ENCODE data around the gene RBM20. TPM values are rescaled to one million over a fixed set of nuclear protein-coding genes. Genes with fewer than 3 reads are reported as not detected.
A peak's percentile ranks its signal among the peaks of the same experiment; 100 is the strongest.

The RBM20 gene
- total and polyA plus RNA-seq, 2 of the 13 experiments (the other 11 are each of a cell fraction or from before 2014, with no cell fraction given), result 0.02 to 0.22 TPM

- CTCF ChIA-PET (ENCODE audit: low intra/inter-chr PET ratio, low total read pairs), result interaction anchor here (2.2 kb wide), 1 partner anchor 89 kb away, joined by 19 read pairs; no protein-coding TSS in a partner anchor
Observed at GRCh38 chr10:110804376-110804775, 160.2 kb downstream of the RBM20 start.

More at GRCh38 chr10:110804376-110804775, 160.2 kb downstream of the RBM20 start:
- H4K20me1 ChIP-seq (ENCODE audit: insufficient read depth, low read length), result no peaks in the 10 kb centered on the region
- WGBS (ENCODE audit: low lambda C conversion rate), result 73% methylated on average over 1 of the region's 1 CpG
- no peak overlapping the region for H3K9ac ChIP-seq (ENCODE audit: insufficient read depth, low read depth, low read length)
- no peak for TF ChIP-seq TRAFD1 (CRISPR knock-in tag; IDR thresholded peaks at IDR 0.05; ENCODE audit: borderline replicate concordance)
- no peak for TF ChIP-seq ZMAT5 (CRISPR knock-in tag; IDR thresholded peaks at IDR 0.05; ENCODE audit: borderline replicate concordance, low read depth)
- TF ChIP-seq MBD4 (IDR thresholded peaks at IDR 0.05; ENCODE audit: borderline replicate concordance, low read length), result no peak
- no peak for TF ChIP-seq ZNF383 (CRISPR knock-in tag; IDR thresholded peaks at IDR 0.05; ENCODE audit: borderline replicate concordance)
- TF ChIP-seq ZNF547 (CRISPR knock-in tag; IDR thresholded peaks at IDR 0.05), result no peak
- TF ChIP-seq TFDP2 (CRISPR knock-in tag; IDR thresholded peaks at IDR 0.05), result no peak
- TF ChIP-seq GMEB2 (CRISPR knock-in tag; IDR thresholded peaks at IDR 0.05; ENCODE audit: low read depth), result no peak
- no peak for TF ChIP-seq ZNF576 (CRISPR knock-in tag; IDR thresholded peaks at IDR 0.05)
- TF ChIP-seq ZNF17 (CRISPR knock-in tag; IDR thresholded peaks at IDR 0.05), result no peak
- no peak for TF ChIP-seq SP5 (CRISPR knock-in tag; IDR thresholded peaks at IDR 0.05; ENCODE audit: borderline replicate concordance, low read depth)
- TF ChIP-seq PAX8 (CRISPR knock-in tag; IDR thresholded peaks at IDR 0.05; ENCODE audit: borderline replicate concordance), result no peak
- no peak for TF ChIP-seq ZNF317 (CRISPR knock-in tag; IDR thresholded peaks at IDR 0.05)
- no peak for TF ChIP-seq DMAP1 (CRISPR knock-in tag; IDR thresholded peaks at IDR 0.05)
- no peak for TF ChIP-seq ZNF557 (CRISPR knock-in tag; IDR thresholded peaks at IDR 0.05)
- TF ChIP-seq MED13 (CRISPR knock-in tag; IDR thresholded peaks at IDR 0.05), result no peak
- TF ChIP-seq ZMAT3 (CRISPR knock-in tag; conservative IDR thresholded peaks at IDR 0.05), result no peak
- no peak for TF ChIP-seq NFE2L1 (CRISPR knock-in tag; IDR thresholded peaks at IDR 0.05; ENCODE audit: borderline replicate concordance)
- no peak for TF ChIP-seq LBX2 (CRISPR knock-in tag; IDR thresholded peaks at IDR 0.05; ENCODE audit: borderline replicate concordance)
- no peak for TF ChIP-seq NR3C1 (CRISPR knock-in tag; IDR thresholded peaks at IDR 0.05)
- no peak for TF ChIP-seq SETDB1 (CRISPR knock-in tag; IDR thresholded peaks at IDR 0.05; ENCODE audit: borderline replicate concordance)
- ATAC-seq (no peak), FAIRE-seq (no peak), DNase-seq (ENCODE audit: low spot score) (no peak)
- peaks cover 22% of the 10 kb centered on the region for H3K4me1 ChIP-seq (ENCODE audit: insufficient read depth, low read length)
- 0 out of 6 replicates have a peak overlapping the region, but pooled peaks of 1 of the 3 experiments have one; percentile 12 for H3K4me3 ChIP-seq (replicated peaks in 1 of 3; ENCODE audit: insufficient read depth in 1 of 3, low read depth in 2 of 3, low read length in 3 of 3)
- intact Hi-C loops (cut with micrococcal nuclease; ENCODE audit: unreplicated experiment), result loop anchor here (1.0 to 5.0 kb wide), 2 partner anchors 68 to 89 kb away; partner anchors contain the start of gene PDCD4
- BruUV-seq (replicated peaks), result no TSS peak
- peak overlapping the region; percentile 61; the same call in 1 of the 2 replicates for H3K4me2 ChIP-seq (ENCODE audit: low read depth, low read length)
- POLR2A ChIA-PET, result interaction anchor here (0.8 to 3.0 kb wide), 6 partner anchors 40 to 114 kb away, joined by 3 to 16 read pairs (median 8); partner anchors contain the start of genes BBIP1, PDCD4 and SHOC2
- H3K36me3 ChIP-seq (replicated peaks in 1 of 2; ENCODE audit: control insufficient read depth in 1 of 2, insufficient read depth in 2 of 2, low read length in 2 of 2), result no peaks in the 10 kb centered on the region
- no peaks in the 10 kb centered on the region for H3K79me2 ChIP-seq (ENCODE audit: insufficient read depth, low read length)
- peak overlapping the region; percentile 16 for H2AFZ ChIP-seq (ENCODE audit: low read length)
- H3K27ac ChIP-seq (ENCODE audit: extremely low read length, insufficient read depth, low read length), result no peak overlapping the region
- no peaks in the 10 kb centered on the region for H3K9me3 ChIP-seq (ENCODE audit: low read length)
- in situ Hi-C loops (cut with HindIII; ENCODE audit: extremely low pct_ligation_motif_present, low pct_unique_long_range_greater_than_20kb), result no loop called here
- peaks cover 0 to 3% of the 10 kb centered on the region in 2 experiments; a peak in 1 of 5 replicates for H3K27me3 ChIP-seq (ENCODE audit: control insufficient read depth in 1 of 2, insufficient read depth in 2 of 2, low read length in 2 of 2)
